ENCODE results near the gene LRRC27. TPM values are rescaled to one million over a fixed set of nuclear protein-coding genes. Genes with fewer than 3 reads are reported as not detected.

The LRRC27 gene
- total and polyA plus RNA-seq, 2 of the 4 experiments (the other 2 are of a cell fraction), result 3.8 to 5.3 TPM

- H3K36me3 ChIP-seq (ENCODE audit: control insufficient read depth, insufficient read depth, low read length), result peaks cover 18% of the 10 kb centered on the region; the same call in 1 of the 2 replicates
- no peak overlapping the region for H4K91ac ChIP-seq (ENCODE audit: insufficient read depth, low read depth, low read length)
- peaks cover 6 to 24% of the 10 kb centered on the region in 2 experiments for H3K79me1 ChIP-seq (ENCODE audit: low read depth in 1 of 2, low read length in 2 of 2)
- no peak overlapping the region for H3K9ac ChIP-seq (ENCODE audit: low read depth, low read length)
- no peak overlapping the region for H2BK15ac ChIP-seq (ENCODE audit: low read depth, low read length)
- H2AK5ac ChIP-seq (ENCODE audit: low read depth, low read length), result no peak overlapping the region
- dilution Hi-C loops (cut with HindIII; ENCODE audit: low sequenced_read_pairs, unreplicated experiment) (no loop called here), in situ Hi-C loops (cut with MboI; ENCODE audit: low sequenced_read_pairs) (no loop called here), intact Hi-C loops (cut with micrococcal nuclease) (no loop called here)
- no peak overlapping the region for H3K4me3 ChIP-seq (ENCODE audit: insufficient read depth, low read depth, low read length)
- H3K18ac ChIP-seq (ENCODE audit: low read depth, low read length), result no peak overlapping the region
- 97% methylated on average over 13 of the region's 25 CpGs; no CpG with 5 or more reads in 1 of the 2 experiments for WGBS, 2 experiments (ENCODE audit: extremely low coverage in 2 of 2, insufficient read length in 1 of 2)
- H4K5ac ChIP-seq (ENCODE audit: low read depth, low read length), result no peak overlapping the region
- ATAC-seq (ENCODE audit: low read depth) (no peak), DNase-seq (no peak)
- H3K14ac ChIP-seq (replicated peaks; ENCODE audit: low read depth, low read length), result no peak overlapping the region
- no peak overlapping the region for H3K27ac ChIP-seq (ENCODE audit: insufficient read depth, low read length)
- ChIA-PET POLR2A (ENCODE audit: unreplicated experiment) (no interaction called here), CTCF (no interaction called here)
- no peaks in the 10 kb centered on the region for H3K27me3 ChIP-seq (ENCODE audit: control insufficient read depth, insufficient read depth, low read length)
- no peak overlapping the region for H2AFZ ChIP-seq (replicated peaks; ENCODE audit: low read length, poor library complexity)
- H2BK120ac ChIP-seq (ENCODE audit: low read depth, low read length), result no peak overlapping the region
- no peak overlapping the region for H3K23ac ChIP-seq (ENCODE audit: low read depth, low read length)
- TF ChIP-seq FOS (IDR thresholded peaks at IDR 0.05; ENCODE audit: low read depth, low read length), result no peak
- TF ChIP-seq RAD21 (IDR thresholded peaks at IDR 0.05; ENCODE audit: low read length), result no peak
- TF ChIP-seq POLR2A (IDR thresholded peaks at IDR 0.05; ENCODE audit: low read depth, low read length), result no peak
- no peak for TF ChIP-seq BHLHE40 (IDR thresholded peaks at IDR 0.05; ENCODE audit: low read depth, low read length)
- no peak for TF ChIP-seq CTCF (conservative IDR thresholded peaks at IDR 0.05; ENCODE audit: low read depth, low read length)
- no peak for TF ChIP-seq CHD1 (IDR thresholded peaks at IDR 0.05; ENCODE audit: low read depth, low read length)
- no peak for TF ChIP-seq MXI1 (IDR thresholded peaks at IDR 0.05; ENCODE audit: borderline replicate concordance, low read depth, low read length)
- no peak for TF ChIP-seq RCOR1 (IDR thresholded peaks at IDR 0.05; ENCODE audit: insufficient replicate concordance, low read length)
- no peak for TF ChIP-seq ELK1 (IDR thresholded peaks at IDR 0.05; ENCODE audit: borderline replicate concordance, low read depth, low read length)
- TF ChIP-seq NFE2L2 (IDR thresholded peaks at IDR 0.05; ENCODE audit: low read depth, low read length), result no peak
- no peak for TF ChIP-seq RFX5 (IDR thresholded peaks at IDR 0.05; ENCODE audit: low read depth, low read length)
- no peak for TF ChIP-seq SMC3 (IDR thresholded peaks at IDR 0.05; ENCODE audit: low read depth, low read length)
- TF ChIP-seq MAZ (IDR thresholded peaks at IDR 0.05; ENCODE audit: borderline replicate concordance, low read depth, low read length), result no peak
- no peak for TF ChIP-seq CEBPB (IDR thresholded peaks at IDR 0.05; ENCODE audit: low read depth, low read length)
- no peak for TF ChIP-seq USF2 (IDR thresholded peaks at IDR 0.05; ENCODE audit: low read depth, low read length)
- no peak for TF ChIP-seq MAFK (IDR thresholded peaks at IDR 0.05; ENCODE audit: low read depth, low read length)
- BruUV-seq (replicated peaks), result no TSS peak
- H3K4me1 ChIP-seq (ENCODE audit: control insufficient read depth, insufficient read depth, low read length), result peaks cover 6% of the 10 kb centered on the region; the same call in 1 of the 2 replicates
- no peak overlapping the region for H2AK9ac ChIP-seq (replicated peaks; ENCODE audit: low read depth, low read length, poor library complexity)
- H3K9me3 ChIP-seq (ENCODE audit: control insufficient read depth, insufficient read depth, low read length), result no peaks in the 10 kb centered on the region
- no peak overlapping the region for H4K8ac ChIP-seq (ENCODE audit: low read depth in 2 of 2, low read length in 2 of 2)
- no peak overlapping the region for H3K4ac ChIP-seq (ENCODE audit: low read depth, low read length)
- H2BK5ac ChIP-seq (ENCODE audit: low read depth, low read length, poor library complexity, severe bottlenecking), result no peak overlapping the region
- no peaks in the 10 kb centered on the region; the same call in none of the 2 replicates for H4K20me1 ChIP-seq (ENCODE audit: insufficient read depth, low read length)
- peaks cover 2% of the 10 kb centered on the region; the same call in 1 of the 2 replicates for H3K9me1 ChIP-seq (ENCODE audit: insufficient read depth, low read length)
- H3K56ac ChIP-seq (ENCODE audit: extremely low read depth, insufficient read depth, low read length), result no peak overlapping the region
- no peak overlapping the region for H3K4me2 ChIP-seq (ENCODE audit: low read depth, low read length)
- no peak overlapping the region for H2BK20ac ChIP-seq (ENCODE audit: low read depth, low read length)
Observed at GRCh38 chr10:132403511-132404168, 71.6 kb downstream of the LRRC27 start.
